Lower lobe of right lung (tissue), 2 donors: ENCODE measurements around the gene NRCAM. TPM values are rescaled to one million over a fixed set of nuclear protein-coding genes. Genes with fewer than 3 reads are reported as not detected.
A peak's percentile ranks its signal among the peaks of the same experiment; 100 is the strongest.

Experiments
- ATAC-seq, 2 donors: fragments of 200-7000 bp; cut with Tn5 transposase; one replicate each; pipeline ENCODE4 v1.9.1; 2020 to 2022; ENCODE audit warnings: mild to moderate bottlenecking in 2 of 2, moderate library complexity in 2 of 2
- DNase-seq: peaks from one replicate; pipeline ENCODE4 v3.0.0-alpha.2; 2020
- H3K27ac ChIP-seq: fragments of 200-600 bp; one replicate; pipeline ENCODE4 v1.8.0; 2022
- H3K27me3 ChIP-seq: fragments of 200-600 bp; one replicate; pipeline ENCODE4 v1.8.0; 2022; ENCODE audit warnings: low read depth
- H3K36me3 ChIP-seq: fragments of 200-600 bp; one replicate; pipeline ENCODE4 v1.8.0; 2022; ENCODE audit warnings: mild to moderate bottlenecking
- H3K4me1 ChIP-seq: fragments of 200-600 bp; one replicate; pipeline ENCODE4 v1.8.0; 2022
- H3K4me3 ChIP-seq: fragments of 200-600 bp; one replicate; pipeline ENCODE4 v1.8.0; 2022; ENCODE audit warnings: mild to moderate bottlenecking
- H3K9me3 ChIP-seq: fragments of 200-600 bp; one replicate; pipeline ENCODE4 v1.8.0; 2022
- intact Hi-C: fragments of 100-400 bp; cut with DNase I; formaldehyde crosslinking; loops from one replicate; pipeline ENCODE4 v1.11.0; 2022
- total RNA-seq: library from RNA; stranded (reverse); fragmentation: NEBNext Ultra II Directional; extraction: Animal tissue kit (Norgen Biotek cat#: 25700); gene quantifications from one replicate; pipeline ENCODE4 v1.2.1, GENCODE V29; 2021
- TF ChIP-seq, protein P1 (sequence below): fragments of 200-600 bp; IDR thresholded peaks from one replicate; pipeline ENCODE4 v1.8.0; 2022; ENCODE audit warnings: antibody characterized with exemption, mild to moderate bottlenecking
- donor health status: DM: no; HTN: yes; CAD: no; lungs with severe emphysema.

Gene NRCAM
- total RNA-seq, 1 donor from 2014 or later = 2.6 TPM

DNA sequence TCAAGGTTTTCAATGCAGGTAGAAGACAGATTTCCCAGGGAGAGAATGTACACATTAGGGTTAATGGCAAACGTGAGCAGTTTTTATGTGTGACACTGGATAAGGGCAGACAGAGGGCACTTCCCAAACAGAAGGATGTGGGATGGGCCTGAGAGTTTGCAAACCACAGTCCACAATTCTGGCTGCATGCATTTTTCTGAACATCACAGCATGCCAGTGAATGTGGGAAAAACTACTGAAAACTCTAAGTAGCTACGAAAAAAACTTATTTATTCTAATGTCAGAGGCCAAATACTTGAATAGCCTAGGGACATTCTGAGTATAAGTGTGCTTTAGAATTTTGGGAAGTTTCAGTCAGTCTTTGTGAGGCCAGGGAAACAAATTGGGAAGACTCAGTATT, 145.9 kb downstream of the NRCAM start:
- DNase-seq (no peak), ATAC-seq (no peak)
- TF ChIP-seq, protein P1, sequence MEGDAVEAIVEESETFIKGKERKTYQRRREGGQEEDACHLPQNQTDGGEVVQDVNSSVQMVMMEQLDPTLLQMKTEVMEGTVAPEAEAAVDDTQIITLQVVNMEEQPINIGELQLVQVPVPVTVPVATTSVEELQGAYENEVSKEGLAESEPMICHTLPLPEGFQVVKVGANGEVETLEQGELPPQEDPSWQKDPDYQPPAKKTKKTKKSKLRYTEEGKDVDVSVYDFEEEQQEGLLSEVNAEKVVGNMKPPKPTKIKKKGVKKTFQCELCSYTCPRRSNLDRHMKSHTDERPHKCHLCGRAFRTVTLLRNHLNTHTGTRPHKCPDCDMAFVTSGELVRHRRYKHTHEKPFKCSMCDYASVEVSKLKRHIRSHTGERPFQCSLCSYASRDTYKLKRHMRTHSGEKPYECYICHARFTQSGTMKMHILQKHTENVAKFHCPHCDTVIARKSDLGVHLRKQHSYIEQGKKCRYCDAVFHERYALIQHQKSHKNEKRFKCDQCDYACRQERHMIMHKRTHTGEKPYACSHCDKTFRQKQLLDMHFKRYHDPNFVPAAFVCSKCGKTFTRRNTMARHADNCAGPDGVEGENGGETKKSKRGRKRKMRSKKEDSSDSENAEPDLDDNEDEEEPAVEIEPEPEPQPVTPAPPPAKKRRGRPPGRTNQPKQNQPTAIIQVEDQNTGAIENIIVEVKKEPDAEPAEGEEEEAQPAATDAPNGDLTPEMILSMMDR = no peak
- no peak overlapping the region for H3K27ac ChIP-seq
- H3K36me3 ChIP-seq = no peaks in the 10 kb centered on the region
- intact Hi-C loops = no loop called here
- H3K27me3 ChIP-seq = no peaks in the 10 kb centered on the region
- H3K4me3 ChIP-seq = no peak overlapping the region
- no peaks in the 10 kb centered on the region for H3K4me1 ChIP-seq
- no peaks in the 10 kb centered on the region for H3K9me3 ChIP-seq

GRCh38 chr7:108308903-108309302, 147.3 kb downstream of the NRCAM start:
- Histone ChIP-seq H3K4me1 (no peaks in the 10 kb centered on the region), H3K36me3 (no peaks in the 10 kb centered on the region), H3K9me3 (no peaks in the 10 kb centered on the region), H3K27me3 (no peaks in the 10 kb centered on the region), H3K27ac (no peak overlapping the region), H3K4me3 (no peak overlapping the region)
- intact Hi-C loops = no loop called here
- DNase-seq (no peak), ATAC-seq (peak; percentile 11 to 26)
- TF ChIP-seq, protein P1 = no peak

- TF ChIP-seq, protein P1 = no peak
- H3K4me1 ChIP-seq = no peaks in the 10 kb centered on the region
- no peaks in the 10 kb centered on the region for H3K36me3 ChIP-seq
- intact Hi-C loops = no loop called here
- no peak for ATAC-seq
- no peaks in the 10 kb centered on the region for H3K9me3 ChIP-seq
- H3K27me3 ChIP-seq = no peaks in the 10 kb centered on the region
- no peak overlapping the region for H3K4me3 ChIP-seq
- DNase-seq = no peak
- H3K27ac ChIP-seq = no peak overlapping the region
These were observed 148.0 kb downstream of the NRCAM start for GRCh38 chr7:108308276-108308675.

DNA sequence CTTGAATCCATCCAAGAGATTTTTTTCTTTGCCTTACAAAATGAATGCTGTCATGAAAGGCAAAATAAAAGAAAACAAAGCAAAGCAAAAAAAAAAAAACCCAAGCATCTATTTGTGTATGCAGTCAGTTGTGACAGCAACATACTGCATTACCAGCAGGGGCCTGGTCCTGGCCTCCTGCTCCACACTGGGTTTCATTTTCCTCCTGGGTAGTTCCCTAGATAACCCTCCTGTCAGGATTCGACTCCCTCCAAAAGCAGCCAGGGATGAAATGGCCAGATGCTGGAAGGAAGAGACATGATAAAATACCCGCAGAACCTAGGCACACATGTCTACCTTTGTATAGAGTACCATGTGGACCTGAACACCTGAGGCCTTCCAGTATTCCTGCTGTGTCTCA, 148.6 kb downstream of the NRCAM start:
- no peaks in the 10 kb centered on the region for H3K27me3 ChIP-seq
- H3K9me3 ChIP-seq = no peaks in the 10 kb centered on the region
- intact Hi-C loops = no loop called here
- no peaks in the 10 kb centered on the region for H3K36me3 ChIP-seq
- H3K27ac ChIP-seq = no peak overlapping the region
- H3K4me1 ChIP-seq = no peaks in the 10 kb centered on the region
- ATAC-seq (no peak), DNase-seq (no peak)
- no peak overlapping the region for H3K4me3 ChIP-seq
- TF ChIP-seq, protein P1 = no peak

DNA sequence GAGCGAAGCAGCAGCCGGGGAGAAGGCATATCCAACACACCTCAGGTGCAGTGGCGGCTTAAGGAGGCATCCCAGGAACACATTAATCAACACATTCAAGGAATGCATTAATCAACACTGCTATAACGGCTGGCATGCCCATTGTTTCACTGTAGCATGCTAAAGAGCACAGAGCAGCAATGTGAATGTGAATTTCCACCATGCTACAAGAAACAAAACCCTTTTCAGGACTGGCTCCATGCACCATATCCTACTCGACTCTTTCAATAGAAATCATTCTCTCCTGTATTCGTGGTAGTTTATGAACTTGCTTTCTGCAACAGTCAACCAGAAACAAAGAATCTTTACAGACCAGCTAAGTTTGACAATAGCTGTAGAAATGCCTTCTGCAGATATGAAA, 149.0 kb downstream of the NRCAM start:
- H3K36me3 ChIP-seq = no peaks in the 10 kb centered on the region
- H3K27me3 ChIP-seq = no peaks in the 10 kb centered on the region
- no peaks in the 10 kb centered on the region for H3K4me1 ChIP-seq
- no peak overlapping the region for H3K4me3 ChIP-seq
- no peak for DNase-seq
- H3K9me3 ChIP-seq = no peaks in the 10 kb centered on the region
- TF ChIP-seq, protein P1 = no peak
- ATAC-seq = no peak
- intact Hi-C loops = no loop called here
- no peak overlapping the region for H3K27ac ChIP-seq

DNA sequence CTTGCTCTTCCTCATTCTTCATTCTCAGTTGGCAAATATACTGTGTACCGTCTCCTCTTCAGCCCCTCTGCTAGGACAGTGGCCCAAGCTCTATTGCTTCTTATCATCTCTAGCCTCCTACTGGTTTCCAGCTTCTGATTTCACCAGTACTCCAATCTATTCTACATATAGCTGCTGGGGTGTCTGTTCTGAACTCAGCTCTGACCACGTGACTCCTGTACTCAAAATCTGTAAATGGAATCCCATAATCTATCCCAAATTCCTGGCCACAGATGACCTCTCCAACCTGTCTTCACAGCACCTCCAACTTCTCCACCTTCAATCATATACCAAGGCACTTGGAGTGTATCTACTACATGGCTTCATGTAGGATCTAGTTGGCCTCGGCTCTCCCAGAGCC, 152.9 kb downstream of the NRCAM start:
- Histone ChIP-seq H3K27me3 (no peaks in the 10 kb centered on the region), H3K9me3 (no peaks in the 10 kb centered on the region), H3K27ac (no peak overlapping the region), H3K4me1 (no peaks in the 10 kb centered on the region), H3K4me3 (no peak overlapping the region), H3K36me3 (no peaks in the 10 kb centered on the region)
- TF ChIP-seq, protein P1 = no peak
- intact Hi-C loops = no loop called here
- DNase-seq (no peak), ATAC-seq (no peak)
